HEK293 (cell line): ENCODE data around the gene STARD13.
"Not testable (repeated sequence)": the region's sequence is repeated elsewhere in the genome, so short reads cannot be mapped to it uniquely, and the experiment has no call there.

ENCODE experiments used
- CTCF ChIA-PET: fragments of 350-600 bp; formaldehyde crosslinking; extraction: SDS; loops from one replicate; lab custom pipeline; 2021; ENCODE audit warnings: antibody characterized with exemption; lab: Yijun Ruan, JAX
- POLR2A ChIA-PET: fragments of 300-600 bp; formaldehyde crosslinking; extraction: SDS; loops from one replicate; lab custom pipeline; 2020; ENCODE audit warnings: antibody characterized with exemption, inconsistent platforms; lab: Yijun Ruan, JAX
- H3K27ac ChIP-seq: fragments of 200-500 bp; sonication (Bioruptor generic); 2 replicates; pipeline ENCODE4 v1.5.1; 2014; ENCODE audit warnings: low read depth, low read length, control low read depth, inconsistent platforms; ENCODE audit errors: extremely low read depth
- H3K36me3 ChIP-seq, 2 experiments: fragments of 200-500 bp in 1 of 2; sonication (Bioruptor generic) in 1 of 2; 1 replicate in 1 of 2; 2 replicates in 1 of 2; pipeline ENCODE4 v1.5.1; 2014 to 2017; ENCODE audit warnings: inconsistent platforms in 2 of 2, low read length in 2 of 2; ENCODE audit not compliant: control insufficient read depth in 2 of 2, insufficient read depth in 1 of 2
- H3K4me1 ChIP-seq: fragments of 200-500 bp; sonication (Bioruptor generic); 2 replicates; pipeline ENCODE4 v1.5.1; 2014; ENCODE audit warnings: mild to moderate bottlenecking, low read length, inconsistent platforms; ENCODE audit not compliant: control insufficient read depth, insufficient read depth
- H3K4me3 ChIP-seq: 2 replicates; pipeline ENCODE4 v1.5.1; 2011; ENCODE audit warnings: low read depth, mild to moderate bottlenecking, control low read depth, low read length, moderate library complexity
- H3K9me3 ChIP-seq: fragments of 200-500 bp; sonication (Bioruptor generic); 2 replicates; pipeline ENCODE4 v1.5.1; 2014; ENCODE audit warnings: low read depth, low read length, inconsistent platforms; ENCODE audit not compliant: control insufficient read depth, insufficient read depth
- BCL11B ChIP-seq: fragments of 450-650 bp; formaldehyde crosslinking; IDR thresholded peaks from 2 replicates; pipeline ENCODE4 v1.5.1; 2016; ENCODE audit warnings: low read depth, missing biosample characterization, missing genetic modification characterization
- HIC1 ChIP-seq: fragments of 450-650 bp; formaldehyde crosslinking; IDR thresholded peaks from 2 replicates; pipeline ENCODE4 v1.5.1; 2016; ENCODE audit warnings: missing biosample characterization, missing genetic modification characterization
- HOXC10 ChIP-seq: sonication (generic); formaldehyde crosslinking; IDR thresholded peaks from 2 replicates; pipeline ENCODE4 v1.8.1; 2023; ENCODE audit warnings: mild to moderate bottlenecking, missing genetic modification reagents
- MYNN ChIP-seq: fragments of 450-650 bp; formaldehyde crosslinking; IDR thresholded peaks from 2 replicates; pipeline ENCODE4 v1.5.1; 2016; ENCODE audit warnings: missing biosample characterization, missing genetic modification characterization, borderline replicate concordance
- ZFP37 ChIP-seq: fragments of 450-650 bp; formaldehyde crosslinking; IDR thresholded peaks from 2 replicates; pipeline ENCODE4 v1.5.1; 2016; ENCODE audit warnings: missing biosample characterization, missing genetic modification characterization
- ZNF112 ChIP-seq: fragments of 450-650 bp; formaldehyde crosslinking; IDR thresholded peaks from 2 replicates; pipeline ENCODE4 v1.5.0; 2017; ENCODE audit warnings: missing biosample characterization, missing genetic modification characterization
- ZNF155 ChIP-seq: fragments of 450-650 bp; formaldehyde crosslinking; IDR thresholded peaks from 2 replicates; pipeline ENCODE4 v1.5.1; 2016; ENCODE audit warnings: missing biosample characterization, missing genetic modification characterization
- ZNF184 ChIP-seq: fragments of 450-650 bp; IDR thresholded peaks from 2 replicates; pipeline ENCODE4 v1.5.1; 2018; ENCODE audit warnings: missing biosample characterization, mild to moderate bottlenecking, missing genetic modification characterization
- ZNF214 ChIP-seq: fragments of 450-650 bp; formaldehyde crosslinking; IDR thresholded peaks from 2 replicates; pipeline ENCODE4 v1.5.1; 2017; ENCODE audit warnings: missing biosample characterization, mild to moderate bottlenecking, missing genetic modification characterization, borderline replicate concordance
- ZNF366 ChIP-seq: fragments of 450-650 bp; formaldehyde crosslinking; conservative IDR thresholded peaks from 2 replicates; pipeline ENCODE4 v1.5.1; 2016; ENCODE audit warnings: missing biosample characterization, missing genetic modification characterization
- ZNF449 ChIP-seq: fragments of 450-650 bp; formaldehyde crosslinking; IDR thresholded peaks from 2 replicates; pipeline ENCODE4 v1.5.1; 2017; ENCODE audit warnings: missing biosample characterization, mild to moderate bottlenecking, missing genetic modification characterization, moderate library complexity
- ZNF585B ChIP-seq: fragments of 450-650 bp; formaldehyde crosslinking; IDR thresholded peaks from 2 replicates; pipeline ENCODE4 v1.5.1; 2016; ENCODE audit warnings: missing biosample characterization, missing genetic modification characterization
- ZNF626 ChIP-seq: fragments of 450-650 bp; sonication (Bioruptor Pico); formaldehyde crosslinking; IDR thresholded peaks from 2 replicates; pipeline ENCODE4 v1.5.1; 2018; ENCODE audit warnings: missing biosample characterization, missing genetic modification characterization, inconsistent platforms
- ZSCAN16 ChIP-seq: fragments of 450-650 bp; formaldehyde crosslinking; IDR thresholded peaks from 2 replicates; pipeline ENCODE4 v1.5.1; 2016; ENCODE audit warnings: missing biosample characterization, missing genetic modification characterization
- ZSCAN23 ChIP-seq: fragments of 450-650 bp; formaldehyde crosslinking; IDR thresholded peaks from 2 replicates; pipeline ENCODE4 v1.5.1; 2016; ENCODE audit warnings: missing biosample characterization, missing genetic modification characterization

The STARD13 gene

GRCh38 chr13:33179463-33179862 lies 106.1 kb downstream of the STARD13 start:
- no peak for TF ChIP-seq MYNN
- no peak for TF ChIP-seq ZFP37 (tag by site-specific recombination)
- no peak for TF ChIP-seq ZNF585B (tag by site-specific recombination)
- no peak for TF ChIP-seq ZNF184 (tag by site-specific recombination)
- TF ChIP-seq ZNF214 (tag by site-specific recombination), result no peak
- TF ChIP-seq HOXC10, result no peak
- TF ChIP-seq ZNF449 (tag by site-specific recombination), result no peak
- CTCF ChIA-PET, result no interaction called here
- Histone ChIP-seq H3K4me3 (no peak overlapping the region), H3K27ac (no peak overlapping the region), H3K9me3 (no peaks in the 10 kb centered on the region), H3K4me1 (no peaks in the 10 kb centered on the region), H3K36me3 (no peaks in the 10 kb centered on the region)
- POLR2A ChIA-PET, result no interaction called here

DNA sequence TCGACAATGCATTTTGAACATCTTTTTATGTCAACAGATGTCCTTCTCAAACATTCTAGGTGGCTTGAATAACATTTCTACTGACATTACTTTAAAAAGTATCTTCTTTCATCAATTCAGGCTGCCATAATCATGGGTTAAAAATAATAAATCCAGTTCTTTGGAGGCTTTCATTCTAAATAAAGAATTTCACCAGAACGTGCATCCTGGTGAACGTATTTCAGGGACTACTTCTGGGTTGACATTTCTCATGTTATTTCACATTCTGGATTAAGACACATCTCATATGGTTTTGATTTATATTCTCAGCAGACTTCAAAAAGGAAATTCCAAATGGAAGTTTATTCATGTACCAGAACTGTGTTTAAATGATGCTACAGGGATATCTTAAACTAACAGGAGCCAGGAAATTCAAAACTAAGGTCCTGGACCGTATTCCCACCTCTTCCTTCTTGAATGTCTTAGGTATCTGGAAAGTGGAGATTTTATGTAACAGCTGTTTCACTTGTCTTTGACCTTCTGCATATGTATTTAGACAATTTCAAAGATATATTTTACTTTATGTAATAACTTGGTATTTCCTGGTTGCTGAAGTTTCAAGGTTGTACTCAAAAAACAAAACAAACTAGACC lies 107.2 kb downstream of the STARD13 start:
- Histone ChIP-seq H3K4me3 (no peak overlapping the region), H3K27ac (no peak overlapping the region), H3K36me3 (no peaks in the 10 kb centered on the region), H3K9me3 (no peaks in the 10 kb centered on the region), H3K4me1 (no peaks in the 10 kb centered on the region)
- CTCF ChIA-PET, result no interaction called here
- POLR2A ChIA-PET, result no interaction called here
- no peak for TF ChIP-seq HIC1 (tag by site-specific recombination)
- no peak for TF ChIP-seq ZSCAN16
- TF ChIP-seq ZNF112 (tag by site-specific recombination), result no peak

DNA sequence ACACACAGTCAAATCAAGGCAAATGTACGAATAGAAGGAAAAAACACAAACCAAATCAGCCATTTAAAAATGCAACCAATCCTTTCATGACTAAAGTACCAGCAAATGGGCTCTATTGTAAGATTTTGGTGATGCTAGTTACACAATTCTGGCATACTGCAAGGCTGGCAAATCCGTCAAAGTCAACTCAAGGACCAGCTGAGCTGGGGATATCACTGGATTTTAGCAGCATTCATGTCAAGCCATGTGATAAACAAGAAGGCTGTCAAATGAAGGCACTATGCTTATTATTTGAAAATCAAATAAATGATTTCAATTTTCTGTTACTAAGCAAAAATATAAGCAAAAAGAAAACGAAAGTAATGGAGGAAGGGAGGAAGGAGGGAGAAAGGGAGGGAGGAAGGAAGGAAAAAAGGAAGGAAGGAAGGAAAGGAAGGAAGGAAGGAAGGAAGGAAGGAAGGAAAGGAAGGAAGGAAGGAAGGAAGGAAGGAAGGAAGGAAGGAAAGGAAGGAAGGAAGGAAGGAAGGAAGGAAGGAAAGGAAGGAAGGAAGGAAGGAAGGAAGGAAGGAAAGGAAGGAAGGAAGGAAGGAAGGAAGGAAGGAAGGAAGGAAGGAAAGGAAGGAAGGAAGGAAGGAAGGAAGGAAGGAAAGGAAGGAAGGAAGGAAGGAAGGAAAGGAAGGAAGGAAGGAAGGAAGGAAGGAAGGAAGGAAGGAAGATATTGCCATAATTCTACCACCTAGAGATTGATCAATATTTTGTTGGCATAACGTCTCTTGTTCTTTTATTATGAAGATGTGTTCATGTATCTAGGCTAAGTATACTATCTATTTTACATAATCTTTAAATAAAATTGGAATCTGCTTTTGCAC lies 108.0 kb downstream of the STARD13 start:
- CTCF ChIA-PET, POLR2A ChIA-PET, H3K27ac ChIP-seq, H3K4me1 ChIP-seq, H3K4me3 ChIP-seq, H3K9me3 ChIP-seq, H3K36me3 ChIP-seq: not testable (repeated sequence)
- peak; percentile 52; the same call in 1 of the 2 replicates for TF ChIP-seq ZNF366 (tag by site-specific recombination)

DNA sequence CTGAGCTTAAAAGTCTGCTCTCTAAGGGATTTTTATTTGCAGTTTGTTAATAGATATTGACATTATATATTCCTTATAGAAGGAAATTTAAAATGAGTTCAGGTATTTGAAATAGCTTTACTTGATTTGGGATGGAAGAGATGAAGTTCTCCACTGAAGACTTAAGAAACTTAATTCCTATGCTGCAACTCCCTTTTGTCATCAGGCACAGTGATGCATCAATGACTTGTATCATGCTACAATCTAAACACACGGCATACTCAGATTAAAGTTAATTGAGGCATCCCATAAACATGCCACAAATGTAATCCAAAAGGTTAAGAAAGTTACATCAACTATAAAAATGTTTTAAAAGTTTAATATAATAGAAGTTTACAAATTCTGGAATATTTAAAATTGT lies 109.0 kb downstream of the STARD13 start:
- H3K27ac ChIP-seq, result no peak overlapping the region
- no peaks in the 10 kb centered on the region for H3K9me3 ChIP-seq
- TF ChIP-seq ZSCAN23 (no peak), ZNF626 (tag by site-specific recombination) (no peak), BCL11B (tag by site-specific recombination) (no peak), ZNF155 (tag by site-specific recombination) (no peak)
- CTCF ChIA-PET, result no interaction called here
- H3K4me3 ChIP-seq, result no peak overlapping the region
- POLR2A ChIA-PET, result no interaction called here
- no peaks in the 10 kb centered on the region for H3K4me1 ChIP-seq
- H3K36me3 ChIP-seq, result no peaks in the 10 kb centered on the region
